PC-3 (cell line): ENCODE data around the gene PHYKPL.

Experiments
- CTCF ChIP-seq: fragments of 300-600 bp; sonication (generic); conservative IDR thresholded peaks from 2 replicates; pipeline ENCODE4 v1.5.1; 2017; ENCODE audit warnings: antibody characterized with exemption, low read depth, mild to moderate bottlenecking, low read length
- EZH2 ChIP-seq: fragments of 300-600 bp; sonication (generic); IDR thresholded peaks from one replicate; pipeline ENCODE4 v1.6.1; 2017; ENCODE audit warnings: antibody characterized with exemption, mild to moderate bottlenecking, low read length; ENCODE audit not compliant: unreplicated experiment

GRCh38 chr5:178160176-178160575, 72.4 kb downstream of the PHYKPL start:
- no peak for TF ChIP-seq CTCF
- TF ChIP-seq EZH2: no peak
